IMR-90 (cell line): ENCODE results near the gene ZMYM1. TPM values are rescaled to one million over a fixed set of nuclear protein-coding genes. Genes with fewer than 3 reads are reported as not detected.

Experiments used
- ATAC-seq: fragments of 200-7000 bp; cut with Tn5 transposase; 2 replicates; pipeline ENCODE4 v1.9.1; 2020; ENCODE audit warnings: low read depth, mild to moderate bottlenecking, moderate library complexity
- BruUV-seq: library from RNA; stranded (reverse); fragments of 400-500 nt; replicated peaks from 2 replicates; lab custom pipeline; 2021; lab: Mats Ljungman, UMichigan
- CTCF ChIA-PET: fragments of 300-600 bp; formaldehyde crosslinking; extraction: SDS; loops from one replicate; lab custom pipeline; 2021; ENCODE audit warnings: antibody characterized with exemption; lab: Yijun Ruan, JAX
- POLR2A ChIA-PET: fragments of 300-600 bp; sonication (Branson Sonifier 250); formaldehyde crosslinking; loops from one replicate; lab custom pipeline; 2022; ENCODE audit warnings: antibody characterized with exemption; ENCODE audit not compliant: unreplicated experiment; lab: Charles Lee
- DNase-seq: peaks from one replicate; pipeline ENCODE4 v3.0.0; 2013
- H2AFZ ChIP-seq: replicated peaks from 2 replicates; pipeline ENCODE3; 2013; ENCODE audit warnings: low read length, mild to moderate bottlenecking; ENCODE audit not compliant: poor library complexity
- H2AK5ac ChIP-seq: 2 replicates; pipeline ENCODE4 v1.6.1; 2013; ENCODE audit warnings: low read depth, low read length, inconsistent platforms
- H2AK9ac ChIP-seq: replicated peaks from 2 replicates; pipeline ENCODE3; 2013; ENCODE audit warnings: mild to moderate bottlenecking, low read depth, low read length, moderate library complexity; ENCODE audit not compliant: poor library complexity
- H2BK120ac ChIP-seq: 2 replicates; pipeline ENCODE4 v1.6.1; 2013; ENCODE audit warnings: low read depth, low read length, inconsistent platforms
- H2BK15ac ChIP-seq: 3 replicates; pipeline ENCODE4 v1.6.1; 2013; ENCODE audit warnings: low read depth, low read length, inconsistent platforms
- H2BK20ac ChIP-seq: 2 replicates; pipeline ENCODE4 v1.6.1; 2013; ENCODE audit warnings: low read depth, mild to moderate bottlenecking, inconsistent platforms, low read length, moderate library complexity
- H2BK5ac ChIP-seq: 2 replicates; pipeline ENCODE4 v1.6.1; 2013; ENCODE audit warnings: mild to moderate bottlenecking, low read depth, low read length, inconsistent platforms; ENCODE audit not compliant: poor library complexity, severe bottlenecking
- H3K14ac ChIP-seq: replicated peaks from 2 replicates; pipeline ENCODE4 v1.6.1; 2013; ENCODE audit warnings: low read depth, low read length, inconsistent platforms
- H3K18ac ChIP-seq: 2 replicates; pipeline ENCODE4 v1.6.1; 2013; ENCODE audit warnings: low read depth, low read length, control low read depth
- H3K23ac ChIP-seq: 2 replicates; pipeline ENCODE4 v1.6.1; 2013; ENCODE audit warnings: low read depth, low read length, inconsistent platforms
- H3K27ac ChIP-seq: 2 replicates; pipeline ENCODE4 v1.5.1; 2013; ENCODE audit warnings: mild to moderate bottlenecking, control low read depth, low read length; ENCODE audit not compliant: insufficient read depth
- H3K27me3 ChIP-seq: 2 replicates; pipeline ENCODE4 v1.6.1; 2013; ENCODE audit warnings: low read length; ENCODE audit not compliant: control insufficient read depth, insufficient read depth
- H3K36me3 ChIP-seq: 2 replicates; pipeline ENCODE4 v1.6.1; 2013; ENCODE audit warnings: low read length, mixed read lengths; ENCODE audit not compliant: control insufficient read depth, insufficient read depth
- H3K4ac ChIP-seq: 2 replicates; pipeline ENCODE4 v1.6.1; 2013; ENCODE audit warnings: low read depth, low read length, inconsistent platforms
- H3K4me1 ChIP-seq: 2 replicates; pipeline ENCODE4 v1.6.1; 2013; ENCODE audit warnings: low read length, mixed read lengths; ENCODE audit not compliant: control insufficient read depth, insufficient read depth
- H3K4me2 ChIP-seq: 2 replicates; pipeline ENCODE4 v1.6.1; 2013; ENCODE audit warnings: low read depth, mild to moderate bottlenecking, control low read depth, low read length, moderate library complexity
- H3K4me3 ChIP-seq: 2 replicates; pipeline ENCODE4 v1.5.1; 2013; ENCODE audit warnings: low read depth, mild to moderate bottlenecking, control low read depth, low read length, moderate library complexity; ENCODE audit not compliant: insufficient read depth
- H3K56ac ChIP-seq: 2 replicates; pipeline ENCODE4 v1.6.1; 2013; ENCODE audit warnings: low read length, inconsistent platforms; ENCODE audit not compliant: insufficient read depth; ENCODE audit errors: extremely low read depth
- H3K79me1 ChIP-seq, 2 experiments: 2 replicates each; pipeline ENCODE4 v1.6.1; 2013; ENCODE audit warnings: low read length in 2 of 2, inconsistent platforms in 1 of 2, low read depth in 1 of 2
- H3K9ac ChIP-seq: 2 replicates; pipeline ENCODE4 v1.6.1; 2013; ENCODE audit warnings: low read depth, low read length, control low read depth
- H3K9me1 ChIP-seq: 2 replicates; pipeline ENCODE4 v1.6.1; 2013; ENCODE audit warnings: low read length, inconsistent platforms; ENCODE audit not compliant: insufficient read depth
- H3K9me3 ChIP-seq: 2 replicates; pipeline ENCODE4 v1.6.1; 2013; ENCODE audit warnings: low read length; ENCODE audit not compliant: control insufficient read depth, insufficient read depth
- H4K20me1 ChIP-seq: 2 replicates; pipeline ENCODE4 v1.6.1; 2013; ENCODE audit warnings: low read length, inconsistent platforms; ENCODE audit not compliant: insufficient read depth
- H4K5ac ChIP-seq: 2 replicates; pipeline ENCODE4 v1.6.1; 2013; ENCODE audit warnings: mild to moderate bottlenecking, low read depth, low read length, control low read depth
- H4K8ac ChIP-seq, 2 experiments: 2 replicates each; pipeline ENCODE4 v1.6.1; 2013; ENCODE audit warnings: low read depth in 2 of 2, low read length in 2 of 2, control low read depth in 1 of 2, inconsistent platforms in 1 of 2
- H4K91ac ChIP-seq: 2 replicates; pipeline ENCODE4 v1.6.1; 2013; ENCODE audit warnings: low read depth, low read length, inconsistent platforms; ENCODE audit not compliant: insufficient read depth
- BHLHE40 ChIP-seq: fragments of 150-350 bp; IDR thresholded peaks from 2 replicates; pipeline ENCODE4 v1.6.1; 2016; ENCODE audit warnings: mild to moderate bottlenecking, low read depth, low read length
- CEBPB ChIP-seq: IDR thresholded peaks from 2 replicates; pipeline ENCODE4 v1.6.1; 2012; ENCODE audit warnings: low read depth, low read length, improper control_type of control experiment
- CHD1 ChIP-seq: IDR thresholded peaks from 2 replicates; pipeline ENCODE4 v1.6.1; 2012; ENCODE audit warnings: low read depth, low read length, improper control_type of control experiment
- CTCF ChIP-seq: conservative IDR thresholded peaks from 2 replicates; pipeline ENCODE4 v1.5.1; 2012; ENCODE audit warnings: mild to moderate bottlenecking, low read depth, low read length, improper control_type of control experiment
- ELK1 ChIP-seq: fragments of 150-350 bp; IDR thresholded peaks from 2 replicates; pipeline ENCODE4 v1.6.1; 2016; ENCODE audit warnings: low read depth, mild to moderate bottlenecking, low read length, moderate library complexity, borderline replicate concordance
- FOS ChIP-seq: fragments of 150-350 bp; IDR thresholded peaks from 2 replicates; pipeline ENCODE4 v1.6.1; 2016; ENCODE audit warnings: low read depth, low read length
- MAFK ChIP-seq: IDR thresholded peaks from 2 replicates; pipeline ENCODE4 v1.6.1; 2012; ENCODE audit warnings: low read depth, low read length, improper control_type of control experiment
- MAZ ChIP-seq: IDR thresholded peaks from 2 replicates; pipeline ENCODE4 v1.6.1; 2012; ENCODE audit warnings: low read depth, mild to moderate bottlenecking, low read length, improper control_type of control experiment, moderate library complexity, borderline replicate concordance
- MXI1 ChIP-seq: IDR thresholded peaks from 2 replicates; pipeline ENCODE4 v1.6.1; 2012; ENCODE audit warnings: low read depth, mild to moderate bottlenecking, low read length, moderate library complexity, borderline replicate concordance
- NFE2L2 ChIP-seq: fragments of 150-350 bp; IDR thresholded peaks from 2 replicates; pipeline ENCODE4 v1.6.1; 2016; ENCODE audit warnings: low read depth, mild to moderate bottlenecking, low read length
- POLR2A ChIP-seq: IDR thresholded peaks from 2 replicates; pipeline ENCODE4 v1.6.1; 2012; ENCODE audit warnings: mild to moderate bottlenecking, low read depth, low read length
- RAD21 ChIP-seq: IDR thresholded peaks from 2 replicates; pipeline ENCODE4 v1.6.1; 2012; ENCODE audit warnings: low read length, improper control_type of control experiment
- RCOR1 ChIP-seq: IDR thresholded peaks from 2 replicates; pipeline ENCODE4 v1.6.1; 2012; ENCODE audit warnings: mild to moderate bottlenecking, low read length, improper control_type of control experiment; ENCODE audit not compliant: insufficient replicate concordance
- RFX5 ChIP-seq: IDR thresholded peaks from 2 replicates; pipeline ENCODE4 v1.8.0; 2012; ENCODE audit warnings: low read depth, mild to moderate bottlenecking, low read length, moderate library complexity
- SMC3 ChIP-seq: fragments of 150-350 bp; IDR thresholded peaks from 2 replicates; pipeline ENCODE4 v1.6.1; 2016; ENCODE audit warnings: low read depth, mild to moderate bottlenecking, antibody characterized with exemption, low read length, moderate library complexity
- USF2 ChIP-seq: fragments of 150-350 bp; IDR thresholded peaks from 2 replicates; pipeline ENCODE4 v1.6.1; 2017; ENCODE audit warnings: mild to moderate bottlenecking, antibody characterized with exemption, low read length, low read depth
- WGBS, 2 experiments: methylation state at CpG; one replicate each; pipeline versions ENCODE4 v1.1.5 to v1.1.7; 2013; ENCODE audit warnings: missing lambda C conversion rate in 2 of 2; ENCODE audit not compliant: insufficient read length in 1 of 2; ENCODE audit errors: extremely low coverage in 2 of 2; 5-methylcytosine and 5-hydroxymethylcytosine counted together
- dilution Hi-C: fragments of 300-500 bp; cut with HindIII; formaldehyde crosslinking; loops from one replicate; pipeline ENCODE4 v1.14.3; 2018; ENCODE audit warnings: low sequenced_read_pairs; ENCODE audit not compliant: unreplicated experiment
- in situ Hi-C: fragments of 300-500 bp; cut with MboI; formaldehyde crosslinking; loops from 3 replicates; pipeline ENCODE4 v1.14.3; 2019; ENCODE audit warnings: low sequenced_read_pairs, inconsistent platforms, mixed read lengths
- intact Hi-C: fragments of 100-400 bp; cut with micrococcal nuclease; formaldehyde crosslinking; loops from 2 replicates; pipeline ENCODE4 v1.10.0; 2022
- polyA plus RNA-seq, 3 experiments: library from polyadenylated mRNA; depleted of rRNA; stranded (reverse); fragments of >200 nt; gene quantifications; 2 replicates each; pipeline ENCODE4 v1.2.3, GENCODE V29; 2012; ENCODE audit warnings: low replicate concordance in 1 of 3
- total RNA-seq: library from RNA; depleted of rRNA; stranded (reverse); fragments of >200 nt; gene quantifications from 2 replicates; pipeline ENCODE4 v1.2.3, GENCODE V29; 2012

The ZMYM1 gene
- total and polyA plus RNA-seq, 2 of the 4 experiments (the other 2 are of a cell fraction) = 7.2 to 33.9 TPM

- Histone ChIP-seq H3K9ac (no peak overlapping the region), H2BK20ac (no peak overlapping the region), H2BK15ac (no peak overlapping the region), H3K9me3 (no peaks in the 10 kb centered on the region), H3K23ac (no peak overlapping the region), H3K4me1 (no peaks in the 10 kb centered on the region), H3K4me3 (no peak overlapping the region), H4K5ac (no peak overlapping the region), H3K14ac (no peak overlapping the region), H3K27me3 (no peaks in the 10 kb centered on the region), H3K4ac (no peak overlapping the region), H4K8ac (no peak overlapping the region), H3K9me1 (no peaks in the 10 kb centered on the region), H3K18ac (no peak overlapping the region), H3K36me3 (no peaks in the 10 kb centered on the region), H3K56ac (no peak overlapping the region), H2AK9ac (no peak overlapping the region), H2AFZ (no peak overlapping the region), H4K91ac (no peak overlapping the region), H2BK5ac (no peak overlapping the region), H3K27ac (no peak overlapping the region), H3K4me2 (no peak overlapping the region), H2AK5ac (no peak overlapping the region), H3K79me1 (no peaks in the 10 kb centered on the region), H2BK120ac (no peak overlapping the region), H4K20me1 (no peaks in the 10 kb centered on the region)
- TF ChIP-seq MAFK = no peak
- TF ChIP-seq RAD21 = no peak
- no peak for TF ChIP-seq RCOR1
- TF ChIP-seq FOS = no peak
- no peak for TF ChIP-seq SMC3
- no peak for TF ChIP-seq ELK1
- no peak for TF ChIP-seq MAZ
- TF ChIP-seq RFX5 = no peak
- no peak for TF ChIP-seq MXI1
- no peak for TF ChIP-seq POLR2A
- no peak for TF ChIP-seq CHD1
- no peak for TF ChIP-seq CTCF
- no peak for TF ChIP-seq NFE2L2
- TF ChIP-seq CEBPB = no peak
- no peak for TF ChIP-seq BHLHE40
- TF ChIP-seq USF2 = no peak
- WGBS, 2 experiments = 0% methylated on average over 1 of the region's 1 CpG; no CpG with 5 or more reads in 1 of the 2 experiments
- dilution Hi-C loops = no loop called here
- no TSS peak for BruUV-seq
- in situ Hi-C loops = no loop called here
- ChIA-PET CTCF (no interaction called here), POLR2A (no interaction called here)
- ATAC-seq (no peak), DNase-seq (no peak)
- intact Hi-C loops = no loop called here
Measured at GRCh38 chr1:35037206-35037605, 42.0 kb upstream of the ZMYM1 start.
